ENCODE data around the gene ALK.

ALK gene

DNA sequence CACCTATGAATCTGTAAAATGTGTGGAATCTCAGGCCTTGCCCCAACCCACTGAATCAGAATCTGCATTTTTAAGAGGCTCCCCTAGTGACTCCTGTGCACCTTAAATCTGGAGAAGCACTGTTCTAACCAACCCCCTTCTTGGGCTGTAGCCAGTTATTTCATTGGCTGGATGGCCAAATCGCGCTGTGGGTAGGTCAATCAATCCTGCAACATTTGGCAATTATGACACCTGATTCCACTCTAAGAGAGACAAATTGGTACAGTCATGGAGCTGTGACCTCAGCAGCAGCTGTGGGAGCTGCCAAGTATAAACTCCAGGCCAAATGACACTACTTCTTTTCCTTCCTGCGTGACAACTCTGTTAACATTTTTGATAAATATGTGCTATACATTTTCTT, 597.4 kb downstream of the ALK start:
- no peak for DNase-seq (ENCODE audit: low read depth, low spot score)

DNA sequence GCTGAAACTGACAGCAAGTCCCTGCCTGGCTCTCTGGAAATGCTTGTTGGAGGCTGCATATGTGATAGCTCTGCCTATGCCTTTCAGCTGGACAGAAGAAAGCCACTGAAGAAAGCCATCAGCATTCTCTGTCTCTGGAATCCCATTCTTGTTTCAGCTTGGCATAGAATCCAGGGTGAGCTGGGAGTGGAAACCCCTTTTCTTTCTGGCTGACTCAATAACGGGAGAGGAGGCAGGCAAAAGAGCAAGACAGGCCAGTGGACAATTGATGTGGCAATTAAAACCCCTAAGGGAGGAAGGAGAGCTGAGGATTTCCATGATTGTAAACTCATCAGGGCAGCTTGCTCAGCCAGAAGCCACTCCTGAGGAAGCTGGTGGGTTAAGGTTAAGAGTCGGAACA, 598.1 kb downstream of the ALK start:
- DNase-seq (ENCODE audit: low read depth, low spot score), result no peak

DNA sequence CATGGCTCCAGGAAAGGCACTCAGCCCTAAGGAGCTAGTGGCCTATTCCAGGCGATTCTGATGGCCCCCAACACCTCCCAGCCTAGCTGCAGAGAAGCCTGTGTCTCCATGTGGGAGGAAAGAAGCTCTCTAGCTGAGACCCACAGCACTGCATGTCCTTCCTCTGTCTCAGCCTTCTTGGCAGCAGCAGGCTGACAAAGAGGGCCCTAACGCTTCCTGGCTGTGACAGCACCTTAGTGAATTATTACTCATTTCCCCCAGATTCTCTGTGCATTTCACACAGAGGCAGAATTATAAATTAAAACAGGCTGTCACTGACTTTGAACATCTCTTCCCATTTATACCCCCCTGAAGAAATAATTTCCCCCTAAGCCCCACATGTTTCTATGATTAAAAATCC, 599.4 kb downstream of the ALK start:
- no peak for DNase-seq (ENCODE audit: low read depth, low spot score)

DNA sequence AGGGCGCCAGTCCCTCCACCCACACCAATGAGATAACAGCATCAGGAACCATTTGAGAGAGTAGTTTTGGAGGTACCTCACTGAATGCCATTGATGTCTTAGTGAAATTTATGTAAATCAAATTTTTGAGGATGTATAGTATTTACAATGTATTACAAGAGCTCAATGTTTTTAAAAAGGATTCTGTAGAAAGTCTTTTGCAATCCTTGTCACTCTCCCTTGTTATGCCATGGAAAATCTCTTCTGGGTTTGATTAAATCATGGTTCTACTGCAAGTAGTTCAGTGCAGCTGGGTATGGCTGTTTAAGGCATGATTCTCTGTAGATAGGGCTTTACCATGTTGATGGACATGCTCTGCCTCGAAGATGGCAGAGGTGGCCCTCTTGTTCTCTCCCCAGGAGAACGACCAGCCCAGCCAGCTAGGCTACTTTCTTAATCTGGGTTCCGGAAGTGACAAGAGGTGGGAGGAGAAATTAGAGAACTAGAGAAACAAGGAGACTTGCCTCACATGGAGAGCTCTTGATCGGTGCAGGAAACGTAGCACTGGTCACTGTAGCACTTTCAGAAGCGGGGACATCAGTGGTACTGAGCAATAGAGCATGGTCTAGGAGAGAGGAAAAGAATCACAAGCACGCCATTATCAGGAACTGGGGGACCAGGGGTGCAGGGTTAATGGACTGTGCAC, 603.4 kb downstream of the ALK start:
- DNase-seq (ENCODE audit: low read depth, low spot score), result no peak

DNA sequence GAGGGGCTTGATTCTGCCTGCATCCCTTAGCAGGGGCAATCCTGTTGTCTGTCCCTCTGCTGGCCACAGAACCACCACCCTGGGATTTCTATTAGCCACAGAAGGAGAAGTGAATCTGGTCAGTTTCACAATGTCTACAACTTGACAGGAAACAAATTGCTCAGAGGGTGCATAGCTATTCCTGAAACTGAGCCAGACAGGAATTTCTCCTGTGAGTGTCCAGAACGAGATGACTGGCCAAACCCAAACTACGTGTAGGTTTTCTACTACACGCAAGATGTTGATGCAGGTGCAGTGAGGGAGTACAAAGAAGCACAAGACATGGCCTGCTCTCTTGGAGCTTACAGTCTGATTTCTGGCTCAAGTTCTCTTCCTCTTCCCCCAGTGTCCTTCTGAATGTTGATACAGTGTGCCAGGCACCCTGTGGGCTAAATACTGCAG, 604.3 kb downstream of the ALK start:
- no peak for DNase-seq (ENCODE audit: low read depth, low spot score)

DNA sequence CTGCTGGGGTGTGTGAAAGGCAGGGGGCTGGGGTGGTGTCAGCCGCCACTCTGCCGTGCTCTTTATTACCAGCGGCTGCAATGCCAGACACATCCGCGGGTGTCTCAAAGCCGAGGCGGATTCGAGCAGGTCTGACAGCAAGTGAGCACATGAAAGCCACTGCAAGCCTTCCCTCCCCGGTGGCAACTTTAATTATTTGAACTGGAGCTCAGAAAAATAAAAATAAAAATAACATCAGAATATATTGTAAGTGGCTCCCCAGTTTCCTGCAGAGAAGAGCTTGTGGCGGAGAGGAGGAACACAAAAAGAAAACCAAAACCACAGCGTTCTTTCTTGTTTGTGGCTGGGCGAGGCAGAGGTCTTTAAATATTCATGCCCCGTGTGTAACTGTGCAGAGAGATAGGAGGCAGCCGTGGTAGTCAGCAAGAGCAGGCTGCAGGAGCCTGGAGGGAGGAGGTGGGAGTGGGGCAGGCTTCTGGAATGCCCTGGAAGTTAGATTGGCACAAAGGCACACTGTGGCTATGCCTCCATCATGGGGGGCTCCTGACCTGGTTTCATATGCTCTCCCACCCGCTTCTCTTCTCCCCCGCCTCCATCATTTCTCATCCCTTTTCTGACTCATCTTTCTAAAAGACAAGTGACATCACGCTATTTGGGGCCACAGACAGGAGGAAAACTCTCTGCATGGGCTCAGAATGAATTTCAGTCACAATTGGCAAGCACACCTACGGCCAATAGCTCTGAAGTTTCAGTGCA, 606.4 kb downstream of the ALK start:
- DNase-seq (ENCODE audit: low read depth, low spot score), result peak; percentile 16

DNA sequence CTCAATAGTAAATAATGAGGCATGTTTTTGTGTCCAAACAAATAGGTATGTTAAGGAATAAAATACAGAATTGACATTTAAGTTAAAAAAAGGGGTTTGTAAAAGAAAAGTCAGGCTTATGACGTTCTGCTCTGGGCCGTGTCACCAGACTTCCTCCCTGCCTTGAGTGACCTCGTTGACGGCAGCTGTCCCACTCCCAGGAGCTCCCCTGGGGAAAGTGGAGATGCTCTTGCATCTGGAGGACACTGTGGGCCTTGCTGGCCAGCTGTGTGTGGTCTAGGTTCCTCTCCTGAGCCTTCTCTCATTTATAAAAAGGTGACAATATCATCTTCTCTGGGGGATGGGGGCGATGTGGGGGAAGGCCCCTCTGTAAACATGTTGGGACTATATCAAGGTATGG, 609.9 kb downstream of the ALK start:
- DNase-seq (ENCODE audit: low read depth, low spot score), result no peak

DNA sequence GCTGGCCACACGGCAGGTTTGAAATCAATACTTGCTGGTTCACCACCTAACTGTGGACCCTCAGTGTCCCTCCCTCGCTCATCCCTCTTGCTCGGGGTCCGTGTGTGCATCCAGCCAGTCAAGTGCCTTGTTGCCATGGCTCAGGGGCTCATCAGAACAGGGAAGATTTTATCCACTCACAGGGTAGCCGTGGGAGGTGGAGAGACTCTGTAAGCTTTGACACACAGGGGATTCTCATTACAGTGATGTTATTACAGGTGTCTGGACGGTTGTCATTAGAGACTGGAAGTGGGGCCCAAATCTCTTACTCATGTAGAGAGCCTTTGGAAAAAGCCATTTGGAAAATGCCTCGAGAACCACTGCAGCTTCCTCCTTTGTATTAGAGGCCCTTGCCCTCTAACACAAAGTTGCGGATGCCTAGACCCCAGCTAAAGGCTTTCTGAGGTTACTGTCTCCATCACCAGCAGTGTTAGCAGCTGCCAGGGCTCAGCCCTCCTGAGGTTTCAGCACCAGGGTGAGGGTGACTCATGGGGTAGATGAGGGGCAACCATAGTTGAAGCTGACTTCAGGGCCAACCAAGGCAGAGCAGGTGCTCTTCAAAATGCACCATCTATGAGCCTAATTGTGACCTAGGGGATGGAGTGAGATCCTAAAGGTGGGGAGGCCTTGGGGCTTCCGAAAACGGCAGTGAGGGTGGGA, 610.6 kb downstream of the ALK start:
- DNase-seq (ENCODE audit: low read depth, low spot score), result no peak

DNA sequence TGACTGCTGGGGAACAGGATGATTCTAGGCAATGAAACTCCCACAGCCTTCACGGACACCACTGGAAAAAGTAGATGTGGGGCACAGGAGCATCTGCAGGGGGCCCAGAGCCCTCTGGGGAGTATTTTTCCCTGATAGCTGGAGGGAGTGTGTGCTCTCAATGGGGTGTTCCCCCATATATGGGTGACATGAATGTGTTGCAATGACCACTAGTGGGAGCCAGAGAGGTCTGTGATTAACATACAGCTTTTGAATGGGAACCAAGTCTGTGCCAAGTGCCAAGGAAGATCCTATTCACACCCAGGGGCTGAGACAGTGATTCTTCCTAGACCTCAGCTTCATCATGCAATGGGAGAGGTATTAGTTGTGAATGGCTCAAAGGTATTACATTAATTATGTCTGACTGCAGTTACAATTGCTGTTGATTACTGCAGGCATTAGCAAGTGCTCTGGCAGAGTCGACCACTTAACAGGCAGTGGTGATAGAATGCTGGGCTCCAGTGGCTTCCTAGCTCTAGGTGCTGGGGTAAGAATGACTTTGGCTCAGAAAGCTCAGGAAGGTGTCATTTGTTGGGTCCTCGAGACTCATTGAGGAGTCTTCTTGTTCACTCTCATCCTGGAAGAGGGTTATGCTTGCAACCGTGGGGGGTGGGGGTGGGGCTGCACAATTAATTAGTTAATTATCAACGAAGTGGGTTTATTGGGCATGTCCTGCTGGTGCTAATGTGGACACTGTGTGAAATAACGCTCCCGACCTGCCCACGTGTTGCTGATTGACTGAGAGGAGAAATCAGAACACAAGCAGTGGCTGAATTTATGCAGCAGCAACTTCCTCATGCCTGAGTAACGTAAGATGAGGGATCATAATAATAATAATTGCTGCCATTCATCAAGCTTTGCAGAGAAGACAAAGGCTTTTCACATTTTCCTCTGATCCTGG, 612.0 kb downstream of the ALK start:
- no peak for DNase-seq (ENCODE audit: low read depth, low spot score)

DNA sequence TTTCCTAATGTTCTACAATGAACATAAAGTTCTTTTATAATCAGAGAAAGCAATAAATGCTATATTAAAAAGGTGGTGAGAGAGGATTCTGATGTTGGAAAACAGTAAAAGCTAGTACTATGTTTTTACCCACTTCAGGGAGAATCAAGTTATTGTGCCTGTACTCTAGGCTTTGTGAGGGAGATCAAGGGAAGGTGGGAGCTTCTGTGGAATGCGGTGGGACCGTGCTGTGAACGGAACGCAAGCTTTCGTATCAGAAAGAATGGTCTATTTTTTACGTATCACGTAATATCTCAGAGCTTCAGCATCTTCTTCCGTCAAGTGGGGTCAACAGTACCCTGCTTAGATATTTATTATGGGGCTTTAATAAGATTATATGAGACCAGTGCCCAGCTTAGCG, 613.0 kb downstream of the ALK start:
- DNase-seq (ENCODE audit: low read depth, low spot score), result no peak

DNA sequence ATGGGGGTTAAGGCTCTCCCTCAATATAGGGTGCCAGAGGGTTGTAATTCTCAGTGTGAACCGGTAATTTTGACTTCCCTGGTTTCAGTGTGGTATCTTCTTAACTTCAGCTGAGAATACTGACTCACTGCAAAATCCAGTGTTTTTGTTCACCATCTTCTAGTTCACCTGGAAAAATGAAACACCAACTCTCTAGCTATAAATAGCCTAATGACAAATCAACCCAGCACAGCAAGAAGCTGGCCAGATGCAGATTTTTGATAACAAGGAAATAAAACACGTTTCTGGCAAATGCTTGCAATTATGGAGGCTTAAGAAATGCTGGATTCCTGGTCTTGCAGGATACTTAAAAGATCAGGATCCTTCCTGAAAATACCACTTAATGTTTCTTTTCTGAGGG, 613.9 kb downstream of the ALK start:
- DNase-seq (ENCODE audit: low read depth, low spot score), result no peak

DNA sequence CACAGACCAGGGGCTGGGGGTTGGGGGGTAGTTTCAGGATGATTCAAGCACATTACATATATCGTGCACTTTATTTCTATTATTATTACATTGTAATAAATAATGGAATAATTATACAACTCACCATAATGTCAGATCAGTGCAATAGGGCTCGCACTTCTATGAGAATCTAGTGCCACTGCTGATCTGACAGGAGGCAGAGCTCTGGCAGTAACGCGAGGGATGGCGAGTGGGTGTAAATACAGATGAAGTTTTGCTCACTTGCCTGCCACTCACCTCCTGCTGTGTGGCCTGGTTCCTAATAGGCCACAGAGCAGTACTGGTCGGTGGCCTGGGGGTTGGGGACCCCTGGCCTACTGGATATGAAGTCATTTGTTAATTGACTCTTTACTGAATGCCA, 615.6 kb downstream of the ALK start:
- no peak for DNase-seq (ENCODE audit: low read depth, low spot score)

DNA sequence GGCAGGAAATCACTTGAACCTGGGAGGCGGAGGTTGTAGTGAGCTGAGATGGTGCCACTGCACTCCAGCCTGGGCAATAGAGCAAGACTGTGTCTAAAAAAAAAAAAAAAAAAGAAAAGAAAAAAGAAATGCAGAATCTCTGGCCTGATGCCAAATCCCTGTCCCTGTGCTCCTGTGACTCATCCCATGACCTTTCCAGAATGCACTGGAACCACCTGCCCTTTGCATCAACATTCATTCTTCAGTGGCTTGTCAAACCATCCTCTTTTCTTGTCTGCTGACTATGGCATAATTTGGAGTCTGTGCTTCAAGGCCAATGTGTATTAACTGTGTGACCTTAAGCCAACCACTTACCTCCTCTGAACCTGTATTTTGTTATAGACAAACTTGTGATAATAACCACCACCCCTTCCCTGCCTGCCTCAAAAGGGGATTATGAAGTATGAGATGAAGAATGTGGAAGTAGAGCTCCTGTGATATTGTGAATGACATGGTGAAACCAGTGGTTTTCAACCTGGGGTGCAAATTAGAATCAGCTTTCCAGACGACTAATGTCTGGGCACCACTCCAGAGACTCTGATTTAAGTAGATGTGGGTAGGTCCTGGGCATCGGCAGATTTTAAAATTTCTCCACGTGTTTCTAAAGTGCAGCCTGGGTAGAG, 616.9 kb downstream of the ALK start:
- no peak for DNase-seq (ENCODE audit: low read depth, low spot score)

DNA sequence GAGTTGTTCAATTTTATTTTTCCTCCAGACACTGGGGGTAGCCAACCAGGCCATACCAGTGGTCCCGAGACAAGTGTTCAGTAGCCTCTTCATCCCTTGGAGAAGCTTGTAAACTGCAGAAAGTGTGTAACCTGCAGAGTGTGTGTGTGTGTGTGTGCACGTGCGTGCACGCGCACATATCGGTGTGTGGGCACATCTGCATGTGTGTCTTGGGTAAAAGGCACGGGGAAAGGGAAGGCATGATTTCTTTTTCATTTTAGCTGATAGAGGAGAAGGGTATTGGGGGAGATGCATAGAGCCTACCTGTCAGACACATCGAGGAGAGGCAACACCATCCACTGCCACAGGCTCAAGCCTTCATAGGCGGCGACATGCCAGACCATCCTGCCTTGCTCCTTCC, 624.8 kb downstream of the ALK start:
- no peak for DNase-seq (ENCODE audit: low read depth, low spot score)

DNA sequence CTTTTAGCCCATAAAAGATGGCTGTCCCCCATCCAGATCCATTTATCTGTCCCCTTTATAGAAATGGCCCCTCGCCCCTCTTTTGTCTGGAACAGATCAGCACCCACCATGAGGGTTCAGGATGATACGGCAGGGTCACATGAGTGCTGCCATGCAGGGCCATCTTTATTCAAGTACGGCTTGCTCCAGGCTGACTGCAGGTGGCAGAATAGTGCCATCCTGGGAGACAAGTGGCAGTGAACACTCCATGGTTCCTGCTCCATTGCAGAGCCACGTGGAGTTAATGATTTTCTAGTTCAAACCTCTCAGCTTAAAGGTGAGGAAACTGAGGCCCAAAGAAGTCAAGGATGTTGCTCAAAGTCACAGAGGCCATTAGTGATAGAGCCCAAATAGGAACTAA, 625.5 kb downstream of the ALK start:
- DNase-seq (ENCODE audit: low read depth, low spot score), result no peak

DNA sequence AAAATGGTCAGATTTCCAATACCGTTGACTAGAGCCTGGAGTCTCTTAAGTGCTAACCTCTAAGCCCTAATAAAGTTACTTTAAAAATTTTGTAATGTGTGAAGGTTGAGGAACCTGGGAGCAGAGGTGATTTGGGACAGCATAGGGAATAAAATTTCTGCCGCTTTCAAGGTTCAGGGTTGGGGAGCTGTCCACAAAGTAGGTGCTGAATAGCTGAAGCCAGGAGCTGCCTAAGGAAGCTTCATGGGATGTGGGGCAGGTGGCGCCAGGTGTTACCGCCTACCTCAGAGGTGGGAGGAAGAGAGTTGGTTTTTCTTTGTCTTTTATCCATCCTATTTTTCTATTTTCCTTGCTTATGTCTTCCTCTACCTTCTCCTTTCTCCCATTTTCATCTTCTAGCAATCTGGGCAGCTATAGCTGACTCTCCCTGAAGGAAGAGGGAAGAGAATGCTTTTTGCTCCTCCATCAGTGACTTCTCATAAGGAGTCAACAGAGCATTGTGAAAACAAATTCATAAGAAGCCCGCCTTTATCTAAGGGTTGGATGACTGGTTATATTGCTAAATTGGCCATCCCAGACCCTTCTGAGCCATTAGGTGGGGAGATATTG, 627.5 kb downstream of the ALK start:
- DNase-seq (ENCODE audit: low read depth, low spot score), result no peak

DNA sequence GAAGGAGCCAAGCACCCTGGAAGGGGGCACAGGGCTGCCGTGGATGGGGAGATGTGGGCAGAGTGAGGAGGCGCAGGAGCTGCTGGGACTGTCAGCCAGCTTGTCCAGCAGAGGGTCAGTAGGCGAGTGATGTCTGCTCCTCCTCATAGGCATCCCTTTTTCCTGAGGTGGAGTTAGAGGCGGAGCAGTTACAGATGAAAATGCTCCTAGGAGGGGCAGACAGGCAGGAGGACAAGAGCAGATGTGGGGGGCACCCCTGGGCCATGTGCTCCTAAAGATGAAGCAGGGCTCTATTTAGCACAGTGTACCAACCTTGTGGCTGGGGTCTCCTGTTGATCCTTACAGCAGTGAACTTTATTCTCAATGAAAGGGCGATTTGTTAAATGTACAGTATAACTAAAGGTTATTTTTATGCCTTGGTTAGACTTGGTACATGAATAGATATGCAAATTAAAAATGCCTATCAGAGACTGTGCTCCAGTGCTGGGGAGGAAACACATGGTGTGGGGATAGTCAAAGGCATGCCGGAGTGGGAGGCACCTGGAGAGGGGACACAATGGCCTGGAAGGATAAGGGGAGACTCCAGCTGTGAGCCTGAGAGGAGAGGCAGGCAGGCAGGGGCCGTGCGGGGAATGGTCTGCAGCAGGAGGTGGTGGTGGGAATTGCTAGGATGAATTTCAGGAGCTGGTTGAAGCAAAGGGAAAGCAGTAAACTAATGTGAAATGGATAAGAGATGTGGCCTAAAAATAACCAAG, 630.9 kb downstream of the ALK start:
- DNase-seq (ENCODE audit: low read depth, low spot score), result no peak

DNA sequence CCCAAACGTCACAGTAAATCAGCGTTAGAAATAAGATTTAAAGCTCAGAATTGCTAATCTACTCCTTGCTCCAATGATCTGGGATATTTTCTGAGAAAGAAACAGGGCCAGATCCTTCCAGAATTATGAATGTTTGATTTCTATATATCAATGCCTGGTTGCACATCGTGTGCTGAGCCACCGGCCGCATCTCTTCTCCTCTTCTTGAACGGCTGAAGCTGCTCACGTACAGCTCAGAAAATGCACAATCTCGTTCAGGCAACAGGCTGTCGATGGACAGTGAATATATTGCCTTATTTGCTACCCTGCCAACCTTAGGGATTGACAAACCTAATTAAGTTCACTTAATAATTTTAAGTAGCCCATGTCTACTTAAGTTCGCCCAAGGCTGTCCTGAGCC, 636.7 kb downstream of the ALK start:
- no peak for DNase-seq (ENCODE audit: low read depth, low spot score)

DNA sequence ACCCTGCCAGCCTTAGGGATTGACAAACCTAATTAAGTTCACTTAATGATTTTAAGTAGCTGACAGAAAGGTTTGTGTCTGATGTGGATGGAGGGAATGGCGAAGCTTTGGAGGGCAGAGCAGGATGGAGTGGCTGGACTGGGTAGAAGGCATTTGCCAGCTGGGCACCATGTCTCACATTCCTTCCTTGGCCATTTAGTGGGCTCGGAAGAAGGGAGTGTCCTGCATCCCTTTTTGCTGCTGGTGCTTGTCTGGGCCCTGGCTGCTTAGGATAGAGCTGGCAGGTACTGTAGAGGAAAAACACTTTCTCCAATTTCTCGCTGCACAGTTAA, 639.5 kb downstream of the ALK start:
- DNase-seq (ENCODE audit: low read depth, low spot score), result no peak

All from activated CD4-positive, CD25-positive, alpha-beta regulatory T cell treated with anti-CD3 and anti-CD28 coated beads, Interleukin-2, amount 50 U/mL, for 16 hours (primary cell).